ENCODE data around the gene EYS.

GRCh38 chr6:64812138-64812537 is 894.9 kb downstream of the EYS start:
- TF ChIP-seq ZBTB43 (CRISPR knock-in tag; conservative IDR thresholded peaks at IDR 0.05) (no peak), REST (IDR thresholded peaks at IDR 0.05; ENCODE audit: borderline replicate concordance in 1 of 2, low read depth in 1 of 2, low read length in 2 of 2) (no peak), CEBPB (IDR thresholded peaks at IDR 0.05; ENCODE audit: borderline replicate concordance, low read depth, low read length) (peak; percentile 60; the same call in 1 of the 2 replicates), ZNF10 (CRISPR knock-in tag; IDR thresholded peaks at IDR 0.05; ENCODE audit: borderline replicate concordance, low read depth) (no peak), MAFK (conservative IDR thresholded peaks at IDR 0.05 in 1 of 2, IDR thresholded peaks at IDR 0.05 in 1 of 2; ENCODE audit: low read length in 2 of 2) (no peak)

Data from HepG2 (cell line).